GM12878 (cell line): ENCODE results near the gene CHCHD2. TPM values are rescaled to one million over a fixed set of nuclear protein-coding genes. Genes with fewer than 3 reads are reported as not detected.
"Not testable (repeated sequence)": the region's sequence is repeated elsewhere in the genome, so short reads cannot be mapped to it uniquely, and the experiment has no call there.

Experiments used
- ATAC-seq: fragments of 200-7000 bp; cut with Tn5 transposase; 3 replicates; pipeline ENCODE4 v1.9.1; 2020; ENCODE audit warnings: mild to moderate bottlenecking, moderate library complexity
- BruUV-seq: library from RNA; stranded (reverse); fragments of 400-500 nt; replicated peaks from 2 replicates; lab custom pipeline; 2021; lab: Mats Ljungman, UMichigan
- CTCF ChIA-PET: fragments of 300-600 bp; sonication (Branson Sonifier 250); formaldehyde crosslinking; extraction: SDS; loops from one replicate; lab custom pipeline; 2021; ENCODE audit warnings: inconsistent platforms; lab: Yijun Ruan, JAX
- POLR2A ChIA-PET: fragments of 350-600 bp; formaldehyde crosslinking; extraction: SDS; loops from one replicate; lab custom pipeline; 2021; ENCODE audit warnings: inconsistent platforms; lab: Charles Lee
- RAD21 ChIA-PET: fragments of 300-600 bp; sonication (Branson Sonifier 250); formaldehyde crosslinking; loops from one replicate; lab custom pipeline; 2023; ENCODE audit warnings: antibody characterized with exemption; ENCODE audit not compliant: unreplicated experiment; lab: Charles Lee
- SMC1A ChIA-PET: fragments of 300-600 bp; sonication (Branson Sonifier 250); formaldehyde crosslinking; loops from one replicate; lab custom pipeline; 2023; ENCODE audit not compliant: unreplicated experiment, uncharacterized antibody; lab: Charles Lee
- DNase-seq: peaks from one replicate; pipeline ENCODE4 v3.0.0-alpha.2; 2011; ENCODE audit warnings: low read depth, low spot score
- FAIRE-seq: peaks from 3 replicates; lab custom pipeline; 2011; peaks lifted over from hg19 to GRCh38; lab: Jason Lieb, UNC
- H2AFZ ChIP-seq: 2 replicates; pipeline ENCODE4 v1.6.0; 2011; ENCODE audit warnings: low read depth, low read length, control low read depth; ENCODE audit not compliant: control insufficient read depth
- H3K27ac ChIP-seq: 2 replicates; pipeline ENCODE4 v1.5.1; 2011; ENCODE audit warnings: control low read depth; ENCODE audit not compliant: control insufficient read depth, insufficient read depth
- H3K27me3 ChIP-seq, 2 experiments: replicated peaks in 1 of 2; 2 replicates each; pipeline versions ENCODE4 v1.6.0 to v1.6.1; 2011; ENCODE audit warnings: low read length in 1 of 2; ENCODE audit not compliant: control insufficient read depth in 2 of 2, insufficient read depth in 2 of 2
- H3K36me3 ChIP-seq, 2 experiments: 2 replicates each; pipeline ENCODE4 v1.5.1; 2011; ENCODE audit warnings: low read length in 1 of 2; ENCODE audit not compliant: control insufficient read depth in 2 of 2, insufficient read depth in 2 of 2
- H3K4me1 ChIP-seq: 2 replicates; pipeline ENCODE4 v1.6.1; 2011; ENCODE audit warnings: mild to moderate bottlenecking, low read length, moderate library complexity, mixed read lengths; ENCODE audit not compliant: control insufficient read depth, insufficient read depth
- H3K4me2 ChIP-seq: 2 replicates; pipeline ENCODE4 v1.6.0; 2011; ENCODE audit warnings: control low read depth; ENCODE audit not compliant: control insufficient read depth, insufficient read depth
- H3K4me3 ChIP-seq: fragments of 200-600 bp; sonication (generic); 2 replicates; pipeline ENCODE4 v1.5.1; 2016
- H3K79me2 ChIP-seq: 2 replicates; pipeline ENCODE4 v1.6.0; 2011; ENCODE audit warnings: low read length; ENCODE audit not compliant: control insufficient read depth, insufficient read depth
- H3K9ac ChIP-seq: 2 replicates; pipeline ENCODE4 v1.8.0; 2011; ENCODE audit warnings: low read length, control low read depth, mixed read lengths; ENCODE audit not compliant: control insufficient read depth, insufficient read depth
- H3K9me3 ChIP-seq: replicated peaks from 3 replicates; pipeline ENCODE4 v1.5.1; 2011; ENCODE audit warnings: mild to moderate bottlenecking, low read length; ENCODE audit not compliant: control insufficient read depth, insufficient read depth
- H4K20me1 ChIP-seq: 2 replicates; pipeline ENCODE4 v1.6.0; 2011; ENCODE audit not compliant: control insufficient read depth, insufficient read depth
- E2F8 ChIP-seq: fragments of 450-650 bp; IDR thresholded peaks from 2 replicates; pipeline ENCODE4 v1.6.1; 2018; ENCODE audit warnings: mild to moderate bottlenecking, low read depth, moderate library complexity; ENCODE audit not compliant: partially characterized antibody
- GATAD2B ChIP-seq: fragments of 450-650 bp; conservative IDR thresholded peaks from 2 replicates; pipeline ENCODE4 v1.6.1; 2017; ENCODE audit warnings: low read depth, mild to moderate bottlenecking, moderate library complexity
- KLF5 ChIP-seq: fragments of 450-650 bp; IDR thresholded peaks from 2 replicates; pipeline ENCODE4 v1.6.1; 2014; ENCODE audit warnings: mild to moderate bottlenecking; ENCODE audit not compliant: partially characterized antibody
- NR2C1 ChIP-seq: fragments of 450-650 bp; IDR thresholded peaks from 2 replicates; pipeline ENCODE4 v1.6.1; 2017; ENCODE audit warnings: antibody characterized with exemption, mild to moderate bottlenecking, moderate library complexity
- POLR2AphosphoS5 ChIP-seq: IDR thresholded peaks from 2 replicates; pipeline ENCODE4 v1.6.1; 2011; ENCODE audit warnings: mild to moderate bottlenecking, low read length, inconsistent platforms
- RBBP5 ChIP-seq: fragments of 200-600 bp; sonication (generic); conservative IDR thresholded peaks from 2 replicates; pipeline ENCODE4 v1.6.1; 2016
- ZBTB11 ChIP-seq: fragments of 450-650 bp; formaldehyde crosslinking; IDR thresholded peaks from 2 replicates; pipeline ENCODE4 v1.5.0; 2022; ENCODE audit warnings: mild to moderate bottlenecking, missing genetic modification characterization
- WGBS: methylation state at CpG from one replicate; pipeline ENCODE4 v1.1.6; 2016; ENCODE audit warnings: low lambda C conversion rate; ENCODE audit not compliant: insufficient replicate concordance, insufficient coverage; ENCODE audit errors: missing lambda C conversion rate; 5-methylcytosine and 5-hydroxymethylcytosine counted together
- in situ Hi-C: fragments of 300-500 bp; cut with MboI; formaldehyde crosslinking; loops from 9 replicates; pipeline ENCODE4 v1.14.3; 2018; ENCODE audit warnings: mixed read lengths
- intact Hi-C: fragments of 100-400 bp; cut with micrococcal nuclease; formaldehyde crosslinking; loops from one replicate; pipeline ENCODE4 v1.14.2; 2022; ENCODE audit not compliant: unreplicated experiment
- polyA plus RNA-seq, 11 experiments: library from polyadenylated mRNA; depleted of rRNA in 4 of 11; unstranded in 6 of 11; stranded (reverse) in 5 of 11; fragments of >200 nt; fragmentation: Nextera tagmentation in 4 of 11; fragmentation: Illumina TruSeq in 1 of 11; extraction: Ambion mirVana in 4 of 11; extraction: Trizol in 1 of 11; gene quantifications; 1 replicate in 1 of 11; 2 replicates in 10 of 11; pipeline versions ENCODE4 v1.2.1 to v1.2.3, GENCODE V29; 2011 to 2016; ENCODE audit warnings: inconsistent platforms in 2 of 11, missing spikeins in 2 of 11, low read depth in 1 of 11
- total RNA-seq, 4 experiments: library from RNA; depleted of rRNA in 3 of 4; stranded (reverse); fragments of >200 nt in 3 of 4; fragmentation: Illumina TruSeq in 1 of 4; extraction: Trizol in 1 of 4; gene quantifications; 2 replicates each; pipeline versions ENCODE4 v1.2.1 to v1.2.3, GENCODE V29; 2013 to 2021

The CHCHD2 gene
- total and polyA plus RNA-seq, 10 of the 15 experiments (the other 5 are each of a cell fraction or from before 2014, with no cell fraction given): 97.8 to 1,291 (median 619) TPM

- ChIA-PET SMC1A (no interaction called here), CTCF (no interaction called here), RAD21 (no interaction called here), POLR2A (interaction anchor here (0.6 kb wide), 1 partner anchor 10 kb away, joined by 3 read pairs; the partner anchor contains the start of gene CHCHD2)
- intact Hi-C loops: no loop called here
- Histone ChIP-seq H3K9me3 (no peaks in the 10 kb centered on the region), H3K9ac (no peak within 1 kb of the TSS), H3K27me3 (no peaks in the 10 kb centered on the region), H3K27ac (no peak within 1 kb of the TSS), H3K4me2 (no peak within 1 kb of the TSS), H3K4me1 (no peaks in the 10 kb centered on the region), H3K79me2 (no peaks in the 10 kb centered on the region), H3K36me3 (no peaks in the 10 kb centered on the region), H2AFZ (no peak within 1 kb of the TSS), H4K20me1 (no peaks in the 10 kb centered on the region), H3K4me3 (no peak within 1 kb of the TSS)
- in situ Hi-C loops: no loop called here
- no peak for ATAC-seq
- TF ChIP-seq GATAD2B: no peak
- TF ChIP-seq POLR2AphosphoS5: no peak
- no peak for TF ChIP-seq RBBP5
- no peak for TF ChIP-seq ZBTB11 (CRISPR knock-in tag)
- no peak for TF ChIP-seq NR2C1
- TF ChIP-seq KLF5: no peak
- TF ChIP-seq E2F8: no peak
- no peak for DNase-seq
- WGBS: 69% methylated on average over 62 of the region's 65 CpGs
- no peak for FAIRE-seq
- no TSS peak for BruUV-seq
Observed at GRCh38 chr7:56115852-56116538, 9.7 kb upstream of the CHCHD2 start, which contains the start of gene NUPR2. Gene NUPR2, minus strand, starts transcription at chr7:56116417. Its CDS starts 103 bp downstream, at chr7:56116314.

DNA sequence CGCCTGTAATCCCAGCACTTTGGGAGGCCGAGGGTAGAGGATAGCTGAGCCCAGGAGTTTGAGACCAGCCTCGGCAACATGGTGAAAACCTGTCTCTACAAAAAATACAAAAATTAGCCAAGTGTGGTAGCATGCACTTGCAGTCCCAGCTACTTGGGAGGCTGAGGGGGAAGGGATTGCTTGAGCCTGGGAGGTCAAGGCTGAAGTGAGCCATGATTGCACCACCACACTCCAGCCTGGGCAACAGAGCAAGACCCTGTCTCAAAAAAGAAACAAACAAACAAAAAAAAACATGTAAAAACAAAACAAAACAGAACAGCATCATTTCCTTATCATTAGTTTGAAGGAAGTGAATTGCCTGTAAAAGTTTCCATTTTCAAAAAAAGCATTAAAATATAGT lies 6.0 kb upstream of the CHCHD2 start:
- H3K4me3 ChIP-seq, H3K27ac ChIP-seq, SMC1A ChIA-PET, RAD21 ChIA-PET, H3K36me3 ChIP-seq, H3K79me2 ChIP-seq, H4K20me1 ChIP-seq, H3K4me2 ChIP-seq, intact Hi-C loops, H3K9me3 ChIP-seq, ATAC-seq, H3K9ac ChIP-seq, POLR2A ChIA-PET, DNase-seq, H2AFZ ChIP-seq, FAIRE-seq, CTCF ChIA-PET, BruUV-seq, in situ Hi-C loops, H3K27me3 ChIP-seq, H3K4me1 ChIP-seq: not testable (repeated sequence)
- WGBS: 17% methylated on average over 3 of the region's 3 CpGs
